HL-60 (cell line): ENCODE results near the gene ENO4.

Experiments used
- DNase-seq, 2 experiments: peaks; one replicate each; pipeline ENCODE4 v3.0.0-alpha.2; 2010 to 2020; ENCODE audit warnings: low read depth in 1 of 2, low spot score in 1 of 2
- H3K27ac ChIP-seq: fragments of 250-450 bp; sonication (Bioruptor Pico); replicated peaks from 2 replicates; pipeline ENCODE4 v1.5.1; 2020; ENCODE audit warnings: mild to moderate bottlenecking, moderate library complexity
- H3K27me3 ChIP-seq: fragments of 250-450 bp; sonication (Bioruptor Pico); 2 replicates; pipeline ENCODE4 v1.5.1; 2021; ENCODE audit warnings: mild to moderate bottlenecking, moderate library complexity; ENCODE audit not compliant: insufficient read depth, poor library complexity, severe bottlenecking
- H3K4me3 ChIP-seq: replicated peaks from 2 replicates; pipeline ENCODE4 v1.5.1; 2011; ENCODE audit warnings: mild to moderate bottlenecking, control low read depth, low read length; ENCODE audit not compliant: insufficient read depth
- CTCF ChIP-seq: IDR thresholded peaks from one replicate; pipeline ENCODE4 v1.5.1; 2011; ENCODE audit warnings: low read length, control low read depth, inconsistent platforms; ENCODE audit not compliant: insufficient read depth
- GABPA ChIP-seq: IDR thresholded peaks from 2 replicates; pipeline ENCODE4 v1.6.1; 2012; ENCODE audit warnings: low read depth
- POLR2AphosphoS5 ChIP-seq: IDR thresholded peaks from 2 replicates; pipeline ENCODE4 v1.6.1; 2012; ENCODE audit warnings: low read depth
- REST ChIP-seq: IDR thresholded peaks from 2 replicates; pipeline ENCODE4 v1.6.1; 2012; ENCODE audit warnings: low read depth; ENCODE audit not compliant: insufficient replicate concordance
- SPI1 ChIP-seq: IDR thresholded peaks from 2 replicates; pipeline ENCODE4 v1.6.1; 2012; ENCODE audit warnings: low read depth, mild to moderate bottlenecking, borderline replicate concordance

The ENO4 gene

GRCh38 chr10:116853701-116854100 is 4.4 kb downstream of the ENO4 start:
- Histone ChIP-seq H3K4me3 (no peak overlapping the region), H3K27ac (no peak overlapping the region), H3K27me3 (peaks cover 26% of the 10 kb centered on the region)
- no peak for DNase-seq
- TF ChIP-seq CTCF: no peak
- no peak for TF ChIP-seq SPI1
- no peak for TF ChIP-seq REST
- TF ChIP-seq POLR2AphosphoS5: no peak
- no peak for TF ChIP-seq GABPA

- Histone ChIP-seq H3K4me3 (no peak overlapping the region), H3K27ac (no peak overlapping the region), H3K27me3 (no peaks in the 10 kb centered on the region)
- TF ChIP-seq CTCF (no peak), POLR2AphosphoS5 (no peak), SPI1 (no peak), REST (no peak), GABPA (no peak)
- DNase-seq: no peak
These were observed 7.9 kb downstream of the ENO4 start for GRCh38 chr10:116857156-116857555.

GRCh38 chr10:116861796-116862195 is 12.5 kb downstream of the ENO4 start:
- TF ChIP-seq GABPA (no peak), REST (no peak), CTCF (no peak), SPI1 (no peak), POLR2AphosphoS5 (no peak)
- Histone ChIP-seq H3K4me3 (no peak overlapping the region), H3K27ac (no peak overlapping the region), H3K27me3 (no peaks in the 10 kb centered on the region)
- no peak for DNase-seq
